Activated naive CD4-positive, alpha-beta T cell treated with anti-CD3 and anti-CD28 coated beads, Interleukin-2, amount 50 U/mL, for 24 hours (primary cell): Measurements from ENCODE around the gene THAP8.
"Not testable (repeated sequence)": the region's sequence is repeated elsewhere in the genome, so short reads cannot be mapped to it uniquely, and the experiment has no call there.

Experiments used
- H3K27ac Mint-ChIP-seq: one replicate; pipeline ENCODE4 v1.8.0; 2021; ENCODE audit warnings: mild to moderate bottlenecking, mixed read lengths
- H3K27me3 Mint-ChIP-seq: one replicate; pipeline ENCODE4 v1.8.0; 2021; ENCODE audit warnings: mixed read lengths
- H3K36me3 Mint-ChIP-seq: one replicate; pipeline ENCODE4 v1.8.0; 2021; ENCODE audit warnings: mixed read lengths
- H3K4me1 Mint-ChIP-seq: one replicate; pipeline ENCODE4 v1.8.0; 2021; ENCODE audit warnings: mixed read lengths
- H3K4me3 Mint-ChIP-seq: one replicate; pipeline ENCODE4 v1.8.0; 2021; ENCODE audit warnings: mild to moderate bottlenecking, mixed read lengths
- H3K9me3 Mint-ChIP-seq: one replicate; pipeline ENCODE4 v1.8.0; 2021; ENCODE audit warnings: mixed read lengths

THAP8 gene

DNA sequence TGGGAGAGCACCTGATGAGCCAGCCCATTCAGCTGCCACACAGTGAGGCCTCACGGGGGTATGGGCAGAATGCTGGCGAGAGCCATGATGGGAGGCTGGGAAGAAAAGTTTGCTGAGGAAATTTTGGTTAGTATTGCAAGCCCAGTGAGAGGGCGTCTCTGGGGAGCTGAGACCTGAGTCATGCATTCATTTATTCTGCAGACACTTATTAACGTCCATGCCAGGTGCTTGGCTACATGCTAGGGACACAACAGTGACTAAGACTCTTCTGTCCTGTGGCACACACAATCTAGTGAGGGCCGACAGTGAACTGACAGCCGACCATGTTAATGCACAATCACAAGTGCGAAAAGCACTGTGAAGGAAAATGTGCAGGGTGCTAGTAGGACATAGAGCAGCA lies 27.8 kb upstream of the THAP8 start:
- peaks cover 5% of the 10 kb centered on the region for H3K36me3 Mint-ChIP-seq
- H3K27me3 Mint-ChIP-seq: no peaks in the 10 kb centered on the region
- no peak overlapping the region for H3K4me3 Mint-ChIP-seq
- no peaks in the 10 kb centered on the region for H3K4me1 Mint-ChIP-seq
- H3K27ac Mint-ChIP-seq: no peak overlapping the region
- no peaks in the 10 kb centered on the region for H3K9me3 Mint-ChIP-seq

DNA sequence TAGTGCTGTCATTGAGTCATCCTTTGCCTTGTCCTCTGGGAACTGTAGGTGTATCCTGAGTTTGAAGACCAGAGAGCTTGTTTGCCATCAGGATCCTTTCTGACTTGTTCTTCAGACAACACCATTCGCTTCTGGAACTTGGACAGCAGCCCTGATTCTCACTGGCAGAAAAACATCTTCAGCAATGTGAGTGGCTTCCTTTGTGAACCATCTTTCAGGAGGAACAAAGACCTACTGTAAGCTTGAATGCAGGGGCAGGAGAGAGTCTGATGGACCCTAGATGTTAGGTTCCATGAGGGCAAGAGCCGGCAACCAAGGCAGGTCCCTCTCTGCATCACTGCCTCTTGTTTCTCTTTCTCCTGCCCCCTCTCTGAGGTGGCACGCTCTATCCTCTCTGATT lies 27.3 kb upstream of the THAP8 start:
- Mint-ChIP-seq H3K36me3 (peaks cover 5% of the 10 kb centered on the region), H3K27ac (no peak overlapping the region), H3K4me3 (no peak overlapping the region), H3K27me3 (no peaks in the 10 kb centered on the region), H3K4me1 (no peaks in the 10 kb centered on the region), H3K9me3 (no peaks in the 10 kb centered on the region)

DNA sequence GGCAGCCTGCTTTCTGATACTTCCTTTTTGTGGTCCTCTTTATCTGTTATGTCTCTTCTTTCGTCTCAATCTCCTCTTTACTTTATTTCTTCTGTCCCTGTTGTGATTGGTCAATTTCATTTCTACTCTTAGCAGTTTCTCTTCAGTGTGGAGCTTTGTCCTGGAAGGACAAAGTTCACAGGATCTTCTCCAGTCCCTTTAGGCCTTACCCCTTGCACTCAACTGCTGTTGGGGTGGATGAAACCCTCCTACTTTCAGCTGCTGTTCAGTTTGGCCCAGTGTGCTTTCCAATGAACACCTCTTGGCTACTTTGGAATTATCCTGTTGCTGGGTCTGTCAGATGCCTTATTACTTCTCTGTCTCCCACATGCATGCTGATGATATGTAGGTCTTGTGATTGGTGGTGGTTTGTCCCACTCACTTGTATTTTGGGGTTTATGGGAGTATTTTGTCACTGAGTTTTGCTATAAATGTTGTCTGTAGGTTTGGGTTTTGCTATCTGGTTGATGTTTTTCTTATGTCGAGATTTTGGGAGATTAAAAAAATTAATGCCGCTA lies 25.4 kb upstream of the THAP8 start:
- Mint-ChIP-seq H3K9me3 (no peaks in the 10 kb centered on the region), H3K27ac (no peak overlapping the region), H3K36me3 (peaks cover 8% of the 10 kb centered on the region), H3K4me1 (no peaks in the 10 kb centered on the region), H3K27me3 (no peaks in the 10 kb centered on the region), H3K4me3 (no peak overlapping the region)

DNA sequence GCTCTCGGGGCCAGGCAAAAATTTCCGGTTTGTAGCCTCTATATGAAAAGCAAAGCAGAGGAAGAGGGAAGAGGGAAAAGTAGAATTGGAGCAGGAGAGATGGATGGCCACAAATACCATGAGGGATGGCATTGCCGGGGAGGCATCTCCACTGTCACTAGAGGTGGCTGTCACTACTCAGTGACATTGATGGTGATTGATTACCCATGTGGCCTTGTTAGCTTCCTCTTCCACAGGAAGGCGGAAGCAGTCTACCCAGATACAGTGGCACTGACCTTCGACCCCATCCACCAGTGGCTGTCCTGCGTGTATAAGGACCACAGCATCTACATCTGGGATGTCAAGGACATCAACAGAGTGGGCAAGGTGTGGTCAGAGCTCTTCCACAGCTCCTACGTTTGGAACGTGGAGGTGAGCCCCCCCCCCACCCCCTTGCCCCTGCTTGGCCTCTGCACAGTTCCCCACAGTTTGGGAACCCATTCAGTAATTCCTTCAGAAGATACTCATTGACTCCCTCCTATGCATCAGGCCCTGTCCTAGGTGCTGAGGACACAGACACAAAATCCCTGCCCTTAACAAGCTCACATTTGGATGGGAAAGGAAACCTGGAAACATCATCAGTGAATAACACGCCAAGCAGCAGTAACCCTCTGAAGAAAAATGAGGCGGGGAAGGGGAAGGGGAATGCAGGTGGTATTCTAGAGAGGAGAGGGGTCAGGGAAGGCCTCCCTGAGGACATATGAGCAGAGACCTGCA lies 19.2 kb upstream of the THAP8 start:
- Mint-ChIP-seq H3K4me1 (no peaks in the 10 kb centered on the region), H3K27me3 (no peaks in the 10 kb centered on the region), H3K27ac (no peak overlapping the region), H3K9me3 (no peaks in the 10 kb centered on the region), H3K4me3 (no peak overlapping the region), H3K36me3 (peaks cover 3% of the 10 kb centered on the region)

DNA sequence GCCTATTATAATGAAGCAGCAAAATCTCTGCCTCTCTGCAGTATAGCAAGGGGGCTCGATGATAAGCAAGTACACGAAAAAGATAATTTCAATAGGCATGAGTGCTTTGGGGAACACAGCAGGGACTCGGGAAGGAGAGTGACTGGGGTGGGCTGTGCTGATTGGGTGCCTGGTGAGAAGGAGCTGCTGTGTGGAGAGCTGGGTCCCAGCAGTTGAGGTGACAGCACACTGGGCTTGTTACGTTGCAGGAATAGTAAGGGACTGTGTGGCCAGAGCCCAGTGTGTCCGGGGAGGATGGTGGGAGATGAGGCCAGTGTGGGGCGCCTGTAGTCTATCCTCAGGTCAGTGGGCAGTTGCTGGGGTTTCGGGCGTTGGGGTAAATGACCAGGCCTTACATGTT lies 18.0 kb upstream of the THAP8 start:
- H3K4me1 Mint-ChIP-seq: no peaks in the 10 kb centered on the region
- H3K36me3 Mint-ChIP-seq: peaks cover 3% of the 10 kb centered on the region
- no peak overlapping the region for H3K4me3 Mint-ChIP-seq
- no peaks in the 10 kb centered on the region for H3K9me3 Mint-ChIP-seq
- no peaks in the 10 kb centered on the region for H3K27me3 Mint-ChIP-seq
- H3K27ac Mint-ChIP-seq: no peak overlapping the region

DNA sequence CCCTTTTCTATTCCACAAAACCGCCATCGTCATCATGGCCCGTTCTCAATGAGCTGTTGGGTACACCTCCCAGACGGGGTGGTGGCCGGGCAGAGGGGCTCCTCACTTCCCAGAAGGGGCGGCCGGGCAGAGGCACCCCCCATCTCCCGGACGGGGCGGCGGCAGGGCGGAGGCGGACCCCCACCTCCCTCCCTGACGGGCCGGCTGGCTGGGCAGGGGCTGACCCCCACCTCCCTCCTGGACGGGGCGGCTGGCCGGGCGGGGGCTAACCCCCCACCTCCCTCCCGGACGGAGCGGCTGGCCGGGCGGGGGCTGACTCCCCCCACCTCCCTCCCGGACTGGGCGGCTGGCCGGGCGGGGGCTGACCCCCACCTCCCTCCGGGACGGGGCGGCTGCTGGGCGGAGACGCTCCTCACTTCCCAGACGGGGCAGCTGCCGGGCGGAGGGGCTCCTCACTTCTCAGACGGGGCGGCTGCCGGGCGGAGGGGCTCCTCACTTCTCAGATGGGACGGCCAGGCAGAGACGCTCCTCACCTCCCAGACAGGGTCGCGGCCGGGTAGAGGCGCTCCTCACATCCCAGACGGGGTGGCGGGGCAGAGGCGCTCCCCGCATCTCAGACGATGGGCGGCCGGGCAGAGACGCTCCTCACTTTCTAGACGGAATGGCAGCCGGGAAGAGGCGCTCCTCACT lies 14.9 kb upstream of the THAP8 start:
- not testable (repeated sequence) for H3K36me3 Mint-ChIP-seq, H3K27me3 Mint-ChIP-seq, H3K4me3 Mint-ChIP-seq, H3K4me1 Mint-ChIP-seq, H3K9me3 Mint-ChIP-seq, H3K27ac Mint-ChIP-seq

DNA sequence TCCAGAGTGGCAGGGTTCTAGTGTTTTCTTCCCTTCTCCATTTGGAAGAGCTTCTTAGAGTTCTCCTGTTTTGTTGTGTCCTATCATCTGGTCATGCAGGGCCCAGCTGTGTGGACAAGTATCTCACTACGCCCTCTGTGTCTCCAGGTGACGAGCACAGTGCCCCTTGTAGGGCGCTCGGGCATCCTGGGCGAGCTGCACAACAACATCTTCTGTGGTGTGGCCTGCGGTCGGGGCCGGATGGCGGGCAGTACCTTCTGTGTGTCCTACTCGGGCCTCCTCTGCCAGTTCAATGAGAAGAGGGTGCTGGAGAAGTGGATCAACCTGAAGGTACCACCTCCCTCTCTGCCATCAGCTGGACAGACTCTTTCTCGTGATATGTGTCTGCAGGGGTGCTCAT lies 13.6 kb upstream of the THAP8 start:
- H3K4me1 Mint-ChIP-seq: no peaks in the 10 kb centered on the region
- H3K27ac Mint-ChIP-seq: no peak overlapping the region
- H3K36me3 Mint-ChIP-seq: no peaks in the 10 kb centered on the region
- H3K27me3 Mint-ChIP-seq: no peaks in the 10 kb centered on the region
- H3K4me3 Mint-ChIP-seq: no peak overlapping the region
- no peaks in the 10 kb centered on the region for H3K9me3 Mint-ChIP-seq

DNA sequence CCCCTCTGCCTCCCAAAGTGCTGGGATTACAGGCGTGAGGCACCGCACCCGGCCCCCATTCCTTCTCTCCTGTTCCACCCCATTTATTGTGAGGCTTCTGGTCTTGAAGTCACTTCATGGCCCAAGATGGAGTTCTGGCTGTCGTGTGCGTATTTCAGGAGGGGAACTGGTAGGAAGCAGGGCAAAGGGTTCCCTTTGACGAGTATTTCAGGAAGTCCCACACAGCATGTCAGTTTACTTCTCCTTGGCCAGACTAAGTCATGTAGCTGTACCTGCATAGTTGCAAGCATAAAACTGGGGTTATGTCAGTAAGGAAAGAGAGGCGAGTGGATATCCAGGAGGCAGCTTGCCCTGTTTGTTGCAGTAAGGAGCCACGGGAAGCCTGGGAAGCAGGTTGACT lies 10.7 kb upstream of the THAP8 start:
- no peaks in the 10 kb centered on the region for H3K27me3 Mint-ChIP-seq
- no peaks in the 10 kb centered on the region for H3K9me3 Mint-ChIP-seq
- no peaks in the 10 kb centered on the region for H3K36me3 Mint-ChIP-seq
- no peaks in the 10 kb centered on the region for H3K4me1 Mint-ChIP-seq
- no peak overlapping the region for H3K27ac Mint-ChIP-seq
- H3K4me3 Mint-ChIP-seq: no peak overlapping the region

DNA sequence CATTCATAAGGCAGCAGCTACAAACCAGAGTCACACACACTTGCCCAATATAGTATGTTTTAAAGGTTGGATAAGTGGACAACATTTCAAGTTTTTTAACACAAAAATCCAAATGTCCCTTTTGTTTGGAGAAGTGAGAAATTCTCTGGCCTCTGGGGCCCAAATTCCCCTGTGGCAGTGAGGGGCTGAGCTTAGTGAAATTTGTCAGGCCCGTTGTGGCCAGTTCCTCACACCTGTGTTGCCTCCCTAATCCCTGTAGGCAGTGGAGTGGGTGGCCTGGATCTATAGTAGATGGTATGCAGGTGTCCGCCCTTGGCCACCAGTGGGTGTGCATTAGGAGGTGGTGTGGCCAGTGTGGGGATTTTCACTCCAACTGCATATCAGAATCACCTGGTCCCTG lies 7.3 kb upstream of the THAP8 start:
- no peaks in the 10 kb centered on the region for H3K27me3 Mint-ChIP-seq
- H3K27ac Mint-ChIP-seq: no peak overlapping the region
- H3K4me3 Mint-ChIP-seq: no peak overlapping the region
- no peaks in the 10 kb centered on the region for H3K36me3 Mint-ChIP-seq
- H3K9me3 Mint-ChIP-seq: no peaks in the 10 kb centered on the region
- no peaks in the 10 kb centered on the region for H3K4me1 Mint-ChIP-seq

DNA sequence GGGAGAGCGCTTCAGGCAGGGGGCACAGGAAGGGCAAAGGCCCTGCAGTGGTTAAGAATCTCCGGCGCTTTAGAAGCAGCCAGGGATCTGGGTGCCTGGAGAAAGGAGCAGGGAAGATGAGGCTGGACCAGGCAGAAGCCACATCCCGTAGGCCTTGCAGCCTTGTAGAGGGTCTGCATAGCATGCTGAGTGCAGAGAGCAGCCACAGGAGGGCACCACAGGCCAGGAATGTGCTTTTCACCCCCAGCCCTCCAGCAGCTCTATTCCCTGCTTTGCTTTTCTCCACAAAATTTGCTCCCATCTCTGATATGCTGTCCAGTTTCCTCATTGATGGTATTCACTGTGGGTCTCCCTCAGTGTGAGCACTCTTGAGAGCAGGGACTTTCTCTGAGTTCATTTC lies 6.3 kb upstream of the THAP8 start:
- H3K27me3 Mint-ChIP-seq: no peaks in the 10 kb centered on the region
- no peaks in the 10 kb centered on the region for H3K9me3 Mint-ChIP-seq
- H3K4me3 Mint-ChIP-seq: no peak overlapping the region
- peaks cover 5% of the 10 kb centered on the region for H3K4me1 Mint-ChIP-seq
- no peaks in the 10 kb centered on the region for H3K36me3 Mint-ChIP-seq
- H3K27ac Mint-ChIP-seq: no peak overlapping the region

DNA sequence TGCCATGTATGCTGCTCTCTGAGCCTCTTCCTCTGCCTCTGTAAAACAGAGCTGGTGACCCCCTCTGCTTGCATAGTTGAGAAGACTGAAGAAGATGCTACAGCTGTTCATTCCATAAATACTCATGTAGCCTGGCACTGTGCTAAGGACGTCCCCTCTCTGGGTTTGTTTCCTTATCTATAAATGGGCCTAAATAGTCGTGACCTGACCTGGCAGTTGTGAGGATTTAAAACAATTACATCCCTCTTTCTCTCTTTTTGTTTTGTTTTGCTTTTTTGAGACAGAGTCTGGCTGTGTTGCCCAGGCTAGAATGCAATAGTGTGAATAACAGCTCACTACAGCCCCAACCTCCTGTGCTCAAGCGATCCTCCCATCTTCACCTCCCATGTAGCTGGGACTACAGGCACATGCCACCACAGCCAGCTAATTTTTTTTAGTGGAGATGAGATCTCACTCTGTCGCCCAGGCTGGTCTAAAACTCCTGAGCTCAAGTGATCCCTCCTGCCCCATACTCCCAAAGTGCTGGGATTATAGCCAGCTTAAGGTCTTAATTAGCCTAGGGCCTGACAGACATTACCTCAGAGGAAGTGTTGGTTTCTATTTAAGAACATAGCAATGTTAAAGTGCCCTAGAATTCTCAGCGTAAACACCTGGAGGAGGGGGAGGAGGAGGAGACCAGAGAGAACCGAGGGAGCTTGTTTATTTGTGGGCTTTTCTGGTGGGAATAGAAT lies 5.3 kb upstream of the THAP8 start:
- H3K27ac Mint-ChIP-seq: no peak overlapping the region
- no peaks in the 10 kb centered on the region for H3K27me3 Mint-ChIP-seq
- no peaks in the 10 kb centered on the region for H3K9me3 Mint-ChIP-seq
- H3K4me3 Mint-ChIP-seq: no peak overlapping the region
- H3K4me1 Mint-ChIP-seq: peaks cover 8% of the 10 kb centered on the region
- H3K36me3 Mint-ChIP-seq: no peaks in the 10 kb centered on the region

DNA sequence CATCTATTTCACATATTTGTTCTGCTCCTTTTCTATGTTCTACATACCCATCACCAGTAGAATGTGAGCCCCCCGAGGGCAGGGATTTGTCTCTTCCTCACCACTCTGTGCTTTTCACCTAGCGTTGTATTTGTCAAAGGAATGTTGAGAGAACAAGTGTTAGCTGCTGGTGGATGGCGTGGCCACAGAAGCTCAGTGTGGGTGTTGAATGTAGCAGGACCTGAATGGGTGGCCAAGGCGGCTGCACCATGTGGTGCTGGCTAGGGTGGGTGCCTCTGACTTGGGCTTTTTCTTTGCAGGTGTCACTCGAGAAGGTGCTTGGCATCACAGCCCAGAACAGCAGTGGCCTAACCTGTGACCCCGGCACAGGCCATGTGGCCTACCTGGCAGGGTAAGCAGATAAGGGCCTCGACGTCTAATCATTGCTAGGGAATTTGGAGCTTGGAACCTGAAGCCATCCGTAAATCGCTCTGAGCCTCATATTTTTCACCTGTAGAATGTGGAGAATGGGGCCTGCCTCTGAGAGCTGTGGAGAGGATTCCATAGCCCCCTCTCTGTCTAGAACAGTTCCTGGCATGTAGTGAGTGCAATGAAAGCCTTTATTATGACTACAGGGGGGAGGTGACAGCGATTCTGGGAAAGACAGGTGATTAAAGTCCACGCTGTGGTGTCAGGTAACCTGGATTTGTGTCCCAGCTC lies 4.5 kb upstream of the THAP8 start:
- Mint-ChIP-seq H3K27me3 (no peaks in the 10 kb centered on the region), H3K4me1 (peaks cover 12% of the 10 kb centered on the region), H3K4me3 (no peak overlapping the region), H3K27ac (no peak overlapping the region), H3K36me3 (no peaks in the 10 kb centered on the region), H3K9me3 (no peaks in the 10 kb centered on the region)

DNA sequence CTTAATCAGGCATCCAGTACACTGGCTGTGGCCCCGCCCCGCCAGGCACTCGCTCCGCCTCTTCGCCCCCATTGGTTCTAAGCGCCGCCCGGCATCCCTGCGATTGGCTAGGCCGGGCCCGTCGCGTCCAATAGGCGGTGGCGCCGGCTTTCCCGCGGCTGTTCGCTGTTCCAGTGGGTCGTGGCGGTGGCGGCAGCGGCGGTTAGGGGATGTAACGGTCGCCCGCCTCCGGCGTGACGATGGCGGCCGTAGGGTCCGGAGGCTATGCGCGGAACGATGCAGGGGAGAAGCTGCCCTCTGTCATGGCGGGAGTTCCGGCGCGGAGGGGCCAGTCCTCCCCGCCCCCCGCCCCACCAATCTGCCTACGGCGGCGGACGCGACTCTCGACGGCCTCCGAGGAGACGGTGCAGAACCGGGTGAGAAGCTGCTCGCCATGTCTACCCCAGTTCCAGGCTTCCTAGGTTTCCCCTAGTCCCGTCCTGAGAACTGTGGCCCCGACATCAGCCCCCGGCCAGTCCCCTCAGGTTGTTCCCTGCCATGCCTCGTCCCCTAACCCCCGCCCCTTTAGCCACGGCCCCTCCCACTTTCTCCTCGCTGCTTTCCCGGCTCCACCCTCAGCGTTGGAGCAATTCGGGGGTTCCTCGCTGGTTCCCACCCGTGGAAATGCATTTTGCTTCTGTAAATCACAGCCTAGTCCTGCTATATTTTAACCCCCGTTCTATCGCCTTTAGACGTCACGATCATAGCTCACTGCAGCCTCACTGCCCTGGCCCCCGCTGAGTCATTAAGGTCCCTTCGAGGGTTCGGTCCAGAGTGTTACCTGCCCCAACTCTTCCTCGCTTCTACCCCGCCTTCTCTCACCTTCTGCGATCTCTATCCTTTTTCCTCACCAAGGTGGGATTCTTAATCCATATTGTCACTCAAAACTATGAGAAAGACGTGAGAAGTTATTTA lies 925 bp upstream of the THAP8 start, which contains the start of gene WDR62:
WDR62 (plus strand) TSS at position 165 of the 954 bp plus-strand sequence; CDS start at position 240, 75 bp downstream.
- H3K4me3 Mint-ChIP-seq: peak within 1 kb of the TSS; percentile 98
- no peaks in the 10 kb centered on the region for H3K9me3 Mint-ChIP-seq
- H3K4me1 Mint-ChIP-seq: peaks cover 15% of the 10 kb centered on the region
- H3K36me3 Mint-ChIP-seq: no peaks in the 10 kb centered on the region
- H3K27me3 Mint-ChIP-seq: no peaks in the 10 kb centered on the region
- peak within 1 kb of the TSS; percentile 97 for H3K27ac Mint-ChIP-seq

DNA sequence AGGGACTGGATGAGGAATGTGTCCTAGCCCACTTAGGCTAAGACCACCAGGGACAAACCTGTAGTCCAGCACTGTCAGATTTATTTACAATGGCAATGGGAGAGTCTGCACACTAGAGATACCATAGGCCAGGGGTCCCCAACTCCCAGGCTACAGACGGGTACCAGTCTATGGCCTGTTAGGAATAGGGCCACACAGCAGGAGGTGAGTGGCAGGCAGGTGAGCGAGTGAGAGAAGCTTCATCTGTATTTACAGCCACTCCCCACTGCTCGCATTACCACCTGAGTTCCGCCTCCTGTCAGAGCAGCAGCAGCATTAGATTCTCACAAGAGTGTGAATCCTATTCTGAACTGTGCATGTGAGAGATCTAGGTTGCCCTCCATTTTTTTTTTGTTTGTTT lies 2.4 kb downstream of the THAP8 start:
- Mint-ChIP-seq H3K27ac (no peak overlapping the region), H3K36me3 (no peaks in the 10 kb centered on the region), H3K9me3 (no peaks in the 10 kb centered on the region), H3K27me3 (no peaks in the 10 kb centered on the region), H3K4me1 (peaks cover 15% of the 10 kb centered on the region), H3K4me3 (peak overlapping the region; percentile 24)
